Measurements from ENCODE around the gene DHX9. TPM values are rescaled to one million over a fixed set of nuclear protein-coding genes. Genes with fewer than 3 reads are reported as not detected.
A peak's percentile ranks its signal among the peaks of the same experiment; 100 is the strongest.
"Not testable (repeated sequence)": the region's sequence is repeated elsewhere in the genome, so short reads cannot be mapped to it uniquely, and the experiment has no call there.

The DHX9 gene
- total RNA-seq, 2 donors from 2014 or later: 67.4 to 89.0 TPM

- no peak for ATAC-seq
- intact Hi-C loops (cut with DNase I): no loop called here
These were observed 38.7 kb downstream of the DHX9 start for GRCh38 chr1:182877842-182878241.

GRCh38 chr1:182884872-182885271, 45.7 kb downstream of the DHX9 start:
- no peak for ATAC-seq
- DNase-seq: no peak
- intact Hi-C loops (cut with DNase I): no loop called here

More at GRCh38 chr1:182877842-182878241, 38.7 kb downstream of the DHX9 start:
- DNase-seq: no peak

GRCh38 chr1:182885591-182885990, 46.4 kb downstream of the DHX9 start:
- DNase-seq: no peak
- intact Hi-C loops (cut with DNase I): no loop called here
- no peak for ATAC-seq

- no peak for DNase-seq
- ATAC-seq: no peak
- intact Hi-C loops (cut with DNase I): no loop called here
These were observed 47.8 kb downstream of the DHX9 start for GRCh38 chr1:182886985-182887384.

- DNase-seq (no peak), ATAC-seq (peak in 1 of 2 donors; percentile 15)
- intact Hi-C loops (cut with DNase I): no loop called here
These were observed 49.8 kb downstream of the DHX9 start for GRCh38 chr1:182888736-182889531.

- intact Hi-C loops (cut with DNase I): no loop called here
- DNase-seq (no peak), ATAC-seq (peak in 1 of 2 donors; percentile 19)
These were observed 50.9 kb downstream of the DHX9 start for GRCh38 chr1:182889997-182890396.

- DNase-seq: no peak
- intact Hi-C loops (cut with DNase I): no loop called here
- no peak for ATAC-seq
These were observed 51.9 kb downstream of the DHX9 start for GRCh38 chr1:182890927-182891610.

- DNase-seq: no peak
- no peak for ATAC-seq
- intact Hi-C loops (cut with DNase I): no loop called here
These were observed 58.5 kb downstream of the DHX9 start for GRCh38 chr1:182897696-182898095.

- DNase-seq; ATAC-seq; intact Hi-C loops (cut with DNase I): not testable (repeated sequence)
These were observed 62.8 kb downstream of the DHX9 start for GRCh38 chr1:182901946-182902345.

- ATAC-seq: no peak
- intact Hi-C loops (cut with DNase I): no loop called here
- DNase-seq: no peak
These were observed 66.2 kb downstream of the DHX9 start for GRCh38 chr1:182905321-182905720.

GRCh38 chr1:182909578-182909977, 70.4 kb downstream of the DHX9 start:
- intact Hi-C loops (cut with DNase I): no loop called here
- ATAC-seq: no peak

GRCh38 chr1:182910143-182910542, 71.0 kb downstream of the DHX9 start:
- intact Hi-C loops (cut with DNase I): no loop called here
- ATAC-seq (no peak), DNase-seq (no peak)

More at GRCh38 chr1:182909578-182909977, 70.4 kb downstream of the DHX9 start:
- DNase-seq: no peak

GRCh38 chr1:182913401-182913800, 74.3 kb downstream of the DHX9 start:
- intact Hi-C loops (cut with DNase I): no loop called here
- DNase-seq (no peak), ATAC-seq (no peak)

- DNase-seq (no peak), ATAC-seq (no peak)
- intact Hi-C loops (cut with DNase I): no loop called here
These were observed 78.2 kb downstream of the DHX9 start for GRCh38 chr1:182917378-182917777.

GRCh38 chr1:182925661-182926060, 86.5 kb downstream of the DHX9 start:
- DNase-seq (no peak), ATAC-seq (no peak)
- intact Hi-C loops (cut with DNase I): no loop called here

GRCh38 chr1:182927693-182928433, 88.7 kb downstream of the DHX9 start:
- DNase-seq (no peak), ATAC-seq (no peak)
- intact Hi-C loops (cut with DNase I): no loop called here

- intact Hi-C loops (cut with DNase I): no loop called here
- no peak for ATAC-seq
These were observed 91.8 kb downstream of the DHX9 start for GRCh38 chr1:182930985-182931384.

GRCh38 chr1:182935716-182936115, 96.6 kb downstream of the DHX9 start:
- ATAC-seq: no peak
- no peak for DNase-seq
- intact Hi-C loops (cut with DNase I): no loop called here

More at GRCh38 chr1:182930985-182931384, 91.8 kb downstream of the DHX9 start:
- DNase-seq: no peak

All from left cardiac atrium (tissue), 4 donors.